Measurements from ENCODE around the gene KCTD8.

DNA sequence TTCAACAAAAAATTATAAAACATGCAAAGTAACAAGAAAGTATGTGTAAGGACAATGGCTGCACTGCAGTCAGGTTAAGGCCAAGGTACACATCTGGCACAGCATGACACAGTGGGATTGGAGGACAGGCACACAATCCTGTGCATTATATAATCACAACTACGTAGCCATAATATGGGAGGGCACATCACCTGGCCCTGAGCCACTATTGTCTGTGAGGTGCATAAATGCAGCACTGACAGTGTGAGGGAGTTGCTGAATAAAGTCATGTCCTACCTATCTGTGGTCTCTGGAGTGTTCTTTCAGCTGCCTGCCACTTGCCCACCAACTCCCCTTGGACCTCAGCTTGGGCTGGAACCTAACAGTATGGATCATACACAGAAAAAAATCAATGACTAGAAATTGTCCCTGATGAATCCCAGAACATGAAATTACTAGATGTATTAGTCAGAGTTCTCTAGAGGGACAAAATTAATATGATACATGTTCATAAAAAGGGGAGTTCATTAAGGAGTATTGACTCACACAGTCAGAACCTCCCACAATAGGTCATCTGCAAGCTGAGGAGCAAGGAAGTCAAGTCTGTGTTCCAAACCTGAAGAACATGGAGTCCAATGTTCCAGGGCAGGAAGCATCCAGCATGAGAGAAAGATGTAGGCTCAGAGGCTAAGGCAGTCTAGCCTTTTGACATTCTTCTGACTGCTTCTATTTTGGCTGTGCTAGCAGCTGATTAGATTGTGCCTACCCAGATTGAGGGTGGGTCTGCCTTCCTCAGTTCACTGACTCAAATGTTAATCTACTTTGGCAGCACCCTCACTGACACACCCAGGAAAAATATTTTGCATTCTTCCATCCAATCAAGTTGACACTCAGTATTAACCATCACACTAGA is 46.4 kb upstream of the KCTD8 start:
- TF ChIP-seq, protein P1, sequence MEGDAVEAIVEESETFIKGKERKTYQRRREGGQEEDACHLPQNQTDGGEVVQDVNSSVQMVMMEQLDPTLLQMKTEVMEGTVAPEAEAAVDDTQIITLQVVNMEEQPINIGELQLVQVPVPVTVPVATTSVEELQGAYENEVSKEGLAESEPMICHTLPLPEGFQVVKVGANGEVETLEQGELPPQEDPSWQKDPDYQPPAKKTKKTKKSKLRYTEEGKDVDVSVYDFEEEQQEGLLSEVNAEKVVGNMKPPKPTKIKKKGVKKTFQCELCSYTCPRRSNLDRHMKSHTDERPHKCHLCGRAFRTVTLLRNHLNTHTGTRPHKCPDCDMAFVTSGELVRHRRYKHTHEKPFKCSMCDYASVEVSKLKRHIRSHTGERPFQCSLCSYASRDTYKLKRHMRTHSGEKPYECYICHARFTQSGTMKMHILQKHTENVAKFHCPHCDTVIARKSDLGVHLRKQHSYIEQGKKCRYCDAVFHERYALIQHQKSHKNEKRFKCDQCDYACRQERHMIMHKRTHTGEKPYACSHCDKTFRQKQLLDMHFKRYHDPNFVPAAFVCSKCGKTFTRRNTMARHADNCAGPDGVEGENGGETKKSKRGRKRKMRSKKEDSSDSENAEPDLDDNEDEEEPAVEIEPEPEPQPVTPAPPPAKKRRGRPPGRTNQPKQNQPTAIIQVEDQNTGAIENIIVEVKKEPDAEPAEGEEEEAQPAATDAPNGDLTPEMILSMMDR (conservative IDR thresholded peaks at IDR 0.05): no peak
- TF ChIP-seq EZH2 (IDR thresholded peaks at IDR 0.05; ENCODE audit: low read depth): no peak
